Liver (tissue), 9 donors: ENCODE measurements around the gene RAX. TPM values are rescaled to one million over a fixed set of nuclear protein-coding genes. Genes with fewer than 3 reads are reported as not detected.

ENCODE experiments used
- DNase-seq: peaks from one replicate; pipeline ENCODE4 v3.0.0-alpha.2; 2017; ENCODE audit warnings: low spot score
- H3K27ac ChIP-seq, 2 donors: one replicate each; pipeline ENCODE4 v1.7.0; 2013; ENCODE audit warnings: inconsistent platforms in 2 of 2, low read length in 2 of 2, control low read depth in 1 of 2, low read depth in 1 of 2, mild to moderate bottlenecking in 1 of 2
- H3K27me3 ChIP-seq, 4 donors: one replicate each; pipeline versions ENCODE4 v1.6.1 to v1.7.0; 2013; ENCODE audit warnings: low read length in 3 of 4, inconsistent platforms in 1 of 4, mild to moderate bottlenecking in 1 of 4, moderate library complexity in 1 of 4; ENCODE audit not compliant: control insufficient read depth in 4 of 4, insufficient read depth in 4 of 4
- H3K36me3 ChIP-seq, 4 donors: one replicate each; pipeline versions ENCODE4 v1.6.1 to v1.7.0; 2013; ENCODE audit warnings: low read length in 3 of 4, mild to moderate bottlenecking in 3 of 4, low read depth in 1 of 4, moderate library complexity in 1 of 4; ENCODE audit not compliant: control insufficient read depth in 4 of 4, insufficient read depth in 3 of 4
- H3K4me1 ChIP-seq, 4 donors: one replicate each; pipeline versions ENCODE4 v1.6.1 to v1.7.0; 2013; ENCODE audit warnings: low read length in 3 of 4, mild to moderate bottlenecking in 3 of 4, moderate library complexity in 1 of 4; ENCODE audit not compliant: control insufficient read depth in 4 of 4, insufficient read depth in 4 of 4
- H3K4me3 ChIP-seq, 3 donors: one replicate each; pipeline versions ENCODE4 v1.6.1 to v1.7.0; 2013; ENCODE audit warnings: low read length in 3 of 3, control low read depth in 1 of 3, low read depth in 1 of 3, mild to moderate bottlenecking in 1 of 3
- H3K9ac ChIP-seq, 2 donors: one replicate each; pipeline ENCODE4 v1.7.0; 2013; ENCODE audit warnings: low read length in 2 of 2, mild to moderate bottlenecking in 2 of 2, moderate library complexity in 2 of 2, control low read depth in 1 of 2, low read depth in 1 of 2
- H3K9me3 ChIP-seq, 4 donors: one replicate each; pipeline versions ENCODE4 v1.6.1 to v1.7.0; 2013; ENCODE audit warnings: low read length in 3 of 4; ENCODE audit not compliant: control insufficient read depth in 4 of 4
- ATF3 ChIP-seq: IDR thresholded peaks from 2 replicates; pipeline ENCODE4 v1.6.1; 2016; ENCODE audit warnings: antibody characterized with exemption
- EGR1 ChIP-seq, 2 donors: IDR thresholded peaks; 2 replicates each; pipeline ENCODE4 v1.6.1; 2016 to 2018; ENCODE audit warnings: antibody characterized with exemption in 2 of 2, low read depth in 2 of 2
- FOXA1 ChIP-seq: IDR thresholded peaks from 2 replicates; pipeline ENCODE4 v1.6.1; 2016; ENCODE audit warnings: antibody characterized with exemption
- FOXA2 ChIP-seq: IDR thresholded peaks from 2 replicates; pipeline ENCODE4 v1.6.1; 2016; ENCODE audit warnings: antibody characterized with exemption
- GABPA ChIP-seq, 2 donors: IDR thresholded peaks in 1 of 2; conservative IDR thresholded peaks in 1 of 2; 2 replicates each; pipeline ENCODE4 v1.6.1; 2016; ENCODE audit warnings: antibody characterized with exemption in 2 of 2, mild to moderate bottlenecking in 1 of 2, moderate library complexity in 1 of 2
- HNF4A ChIP-seq, 2 donors: conservative IDR thresholded peaks; 2 replicates each; pipeline ENCODE4 v1.6.1; 2016; ENCODE audit warnings: antibody characterized with exemption in 2 of 2, mild to moderate bottlenecking in 2 of 2
- HNF4G ChIP-seq: IDR thresholded peaks from 2 replicates; pipeline ENCODE4 v1.6.1; 2016; ENCODE audit warnings: antibody characterized with exemption
- JUND ChIP-seq, 2 donors: IDR thresholded peaks; 2 replicates each; pipeline ENCODE4 v1.6.1; 2016; ENCODE audit warnings: antibody characterized with exemption in 2 of 2
- NR2F2 ChIP-seq: IDR thresholded peaks from 2 replicates; pipeline ENCODE4 v1.6.1; 2016; ENCODE audit warnings: antibody characterized with exemption
- RXRA ChIP-seq, 2 donors: IDR thresholded peaks; 2 replicates each; pipeline ENCODE4 v1.6.1; 2017 to 2018; ENCODE audit warnings: antibody characterized with exemption in 2 of 2, mild to moderate bottlenecking in 1 of 2
- SP1 ChIP-seq: IDR thresholded peaks from 2 replicates; pipeline ENCODE4 v1.6.1; 2018; ENCODE audit warnings: antibody characterized with exemption, mild to moderate bottlenecking
- TAF1 ChIP-seq: conservative IDR thresholded peaks from 2 replicates; pipeline ENCODE4 v1.6.1; 2016; ENCODE audit warnings: antibody characterized with exemption, mild to moderate bottlenecking
- YY1 ChIP-seq: IDR thresholded peaks from 2 replicates; pipeline ENCODE4 v1.6.1; 2016; ENCODE audit warnings: antibody characterized with exemption, mild to moderate bottlenecking
- WGBS: extraction: QIAGEN DNeasy Blood & Tissue Kit; methylation state at CpG from one replicate; pipeline ENCODE4 v1.1.7; 2013; 5-methylcytosine and 5-hydroxymethylcytosine counted together
- polyA plus RNA-seq, 2 donors: library from polyadenylated mRNA; stranded (reverse) in 1 of 2; unstranded in 1 of 2; fragments of 200-250 nt in 1 of 2; fragments of >200 nt in 1 of 2; fragmentation: Nextera tagmentation in 1 of 2; extraction: Ambion mirVana in 1 of 2; gene quantifications; one replicate each; pipeline versions ENCODE4 v1.2.1 to v1.2.3, GENCODE V29; 2013 to 2015
- total RNA-seq, 2 donors: library from RNA; depleted of rRNA; stranded (reverse); fragments of >200 nt; gene quantifications; one replicate each; pipeline ENCODE4 v1.2.3, GENCODE V29; 2014
- TF ChIP-seq, protein P1 (sequence below): IDR thresholded peaks from 2 replicates; pipeline ENCODE4 v1.6.1; 2016; ENCODE audit warnings: antibody characterized with exemption
- TF ChIP-seq, protein P2 (sequence below): fragments of 150-350 bp; IDR thresholded peaks from 2 replicates; pipeline ENCODE4 v1.5.1; 2017; ENCODE audit warnings: improper control_type of control experiment, low read depth, low read length; ENCODE audit not compliant: missing input control
- TF ChIP-seq, protein P3 (sequence below): IDR thresholded peaks from 2 replicates; pipeline ENCODE4 v1.6.1; 2016; ENCODE audit warnings: antibody characterized with exemption, mild to moderate bottlenecking
- TF ChIP-seq, protein P4 (sequence below): IDR thresholded peaks from 2 replicates; pipeline ENCODE4 v1.6.1; 2016; ENCODE audit warnings: antibody characterized with exemption
- donor health status: healthy.
- donor health status: healthy.
- donor health status: healthy.
- donor health status: healthy.
- donor health status: healthy.

The RAX gene
- total and polyA plus RNA-seq, 4 donors = not detected

- 85% methylated on average over 2 of the region's 2 CpGs for WGBS
- Histone ChIP-seq H3K36me3 (no peaks in the 10 kb centered on the region), H3K9ac (no peak overlapping the region), H3K27me3 (peaks cover 0 to 5% (median 1%) of the 10 kb centered on the region in 4 donors), H3K4me1 (no peaks in the 10 kb centered on the region), H3K4me3 (no peak overlapping the region), H3K27ac (no peak overlapping the region), H3K9me3 (no peaks in the 10 kb centered on the region)
- DNase-seq = no peak
- TF ChIP-seq FOXA1 = no peak
- TF ChIP-seq TAF1 = no peak
- TF ChIP-seq ATF3 = no peak
- no peak for TF ChIP-seq EGR1 (IDR thresholded peaks at IDR 0.05; ENCODE audit: low read depth in 2 of 2)
- TF ChIP-seq FOXA2 = no peak
- no peak for TF ChIP-seq JUND (IDR thresholded peaks at IDR 0.05)
- TF ChIP-seq, protein P1, sequence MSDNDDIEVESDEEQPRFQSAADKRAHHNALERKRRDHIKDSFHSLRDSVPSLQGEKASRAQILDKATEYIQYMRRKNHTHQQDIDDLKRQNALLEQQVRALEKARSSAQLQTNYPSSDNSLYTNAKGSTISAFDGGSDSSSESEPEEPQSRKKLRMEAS = no peak
- TF ChIP-seq RXRA (IDR thresholded peaks at IDR 0.05) = no peak
- no peak for TF ChIP-seq YY1
- TF ChIP-seq NR2F2 = no peak
- TF ChIP-seq, protein P2, sequence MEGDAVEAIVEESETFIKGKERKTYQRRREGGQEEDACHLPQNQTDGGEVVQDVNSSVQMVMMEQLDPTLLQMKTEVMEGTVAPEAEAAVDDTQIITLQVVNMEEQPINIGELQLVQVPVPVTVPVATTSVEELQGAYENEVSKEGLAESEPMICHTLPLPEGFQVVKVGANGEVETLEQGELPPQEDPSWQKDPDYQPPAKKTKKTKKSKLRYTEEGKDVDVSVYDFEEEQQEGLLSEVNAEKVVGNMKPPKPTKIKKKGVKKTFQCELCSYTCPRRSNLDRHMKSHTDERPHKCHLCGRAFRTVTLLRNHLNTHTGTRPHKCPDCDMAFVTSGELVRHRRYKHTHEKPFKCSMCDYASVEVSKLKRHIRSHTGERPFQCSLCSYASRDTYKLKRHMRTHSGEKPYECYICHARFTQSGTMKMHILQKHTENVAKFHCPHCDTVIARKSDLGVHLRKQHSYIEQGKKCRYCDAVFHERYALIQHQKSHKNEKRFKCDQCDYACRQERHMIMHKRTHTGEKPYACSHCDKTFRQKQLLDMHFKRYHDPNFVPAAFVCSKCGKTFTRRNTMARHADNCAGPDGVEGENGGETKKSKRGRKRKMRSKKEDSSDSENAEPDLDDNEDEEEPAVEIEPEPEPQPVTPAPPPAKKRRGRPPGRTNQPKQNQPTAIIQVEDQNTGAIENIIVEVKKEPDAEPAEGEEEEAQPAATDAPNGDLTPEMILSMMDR = no peak
- TF ChIP-seq GABPA (IDR thresholded peaks at IDR 0.05 in 1 of 2, conservative IDR thresholded peaks at IDR 0.05 in 1 of 2) = no peak
- TF ChIP-seq SP1 = no peak
- TF ChIP-seq, protein P3, sequence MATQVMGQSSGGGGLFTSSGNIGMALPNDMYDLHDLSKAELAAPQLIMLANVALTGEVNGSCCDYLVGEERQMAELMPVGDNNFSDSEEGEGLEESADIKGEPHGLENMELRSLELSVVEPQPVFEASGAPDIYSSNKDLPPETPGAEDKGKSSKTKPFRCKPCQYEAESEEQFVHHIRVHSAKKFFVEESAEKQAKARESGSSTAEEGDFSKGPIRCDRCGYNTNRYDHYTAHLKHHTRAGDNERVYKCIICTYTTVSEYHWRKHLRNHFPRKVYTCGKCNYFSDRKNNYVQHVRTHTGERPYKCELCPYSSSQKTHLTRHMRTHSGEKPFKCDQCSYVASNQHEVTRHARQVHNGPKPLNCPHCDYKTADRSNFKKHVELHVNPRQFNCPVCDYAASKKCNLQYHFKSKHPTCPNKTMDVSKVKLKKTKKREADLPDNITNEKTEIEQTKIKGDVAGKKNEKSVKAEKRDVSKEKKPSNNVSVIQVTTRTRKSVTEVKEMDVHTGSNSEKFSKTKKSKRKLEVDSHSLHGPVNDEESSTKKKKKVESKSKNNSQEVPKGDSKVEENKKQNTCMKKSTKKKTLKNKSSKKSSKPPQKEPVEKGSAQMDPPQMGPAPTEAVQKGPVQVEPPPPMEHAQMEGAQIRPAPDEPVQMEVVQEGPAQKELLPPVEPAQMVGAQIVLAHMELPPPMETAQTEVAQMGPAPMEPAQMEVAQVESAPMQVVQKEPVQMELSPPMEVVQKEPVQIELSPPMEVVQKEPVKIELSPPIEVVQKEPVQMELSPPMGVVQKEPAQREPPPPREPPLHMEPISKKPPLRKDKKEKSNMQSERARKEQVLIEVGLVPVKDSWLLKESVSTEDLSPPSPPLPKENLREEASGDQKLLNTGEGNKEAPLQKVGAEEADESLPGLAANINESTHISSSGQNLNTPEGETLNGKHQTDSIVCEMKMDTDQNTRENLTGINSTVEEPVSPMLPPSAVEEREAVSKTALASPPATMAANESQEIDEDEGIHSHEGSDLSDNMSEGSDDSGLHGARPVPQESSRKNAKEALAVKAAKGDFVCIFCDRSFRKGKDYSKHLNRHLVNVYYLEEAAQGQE = no peak
- no peak for TF ChIP-seq HNF4G
- TF ChIP-seq, protein P4, sequence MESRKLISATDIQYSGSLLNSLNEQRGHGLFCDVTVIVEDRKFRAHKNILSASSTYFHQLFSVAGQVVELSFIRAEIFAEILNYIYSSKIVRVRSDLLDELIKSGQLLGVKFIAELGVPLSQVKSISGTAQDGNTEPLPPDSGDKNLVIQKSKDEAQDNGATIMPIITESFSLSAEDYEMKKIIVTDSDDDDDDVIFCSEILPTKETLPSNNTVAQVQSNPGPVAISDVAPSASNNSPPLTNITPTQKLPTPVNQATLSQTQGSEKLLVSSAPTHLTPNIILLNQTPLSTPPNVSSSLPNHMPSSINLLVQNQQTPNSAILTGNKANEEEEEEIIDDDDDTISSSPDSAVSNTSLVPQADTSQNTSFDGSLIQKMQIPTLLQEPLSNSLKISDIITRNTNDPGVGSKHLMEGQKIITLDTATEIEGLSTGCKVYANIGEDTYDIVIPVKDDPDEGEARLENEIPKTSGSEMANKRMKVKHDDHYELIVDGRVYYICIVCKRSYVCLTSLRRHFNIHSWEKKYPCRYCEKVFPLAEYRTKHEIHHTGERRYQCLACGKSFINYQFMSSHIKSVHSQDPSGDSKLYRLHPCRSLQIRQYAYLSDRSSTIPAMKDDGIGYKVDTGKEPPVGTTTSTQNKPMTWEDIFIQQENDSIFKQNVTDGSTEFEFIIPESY = no peak
Observed at GRCh38 chr18:59242906-59243305, 30.3 kb downstream of the RAX start.

- no peak overlapping the region for H3K9ac ChIP-seq
- no peak overlapping the region for H3K4me3 ChIP-seq
- no peak overlapping the region for H3K27ac ChIP-seq
- no peak for DNase-seq
- H3K9me3 ChIP-seq = no peaks in the 10 kb centered on the region
- no peaks in the 10 kb centered on the region for H3K27me3 ChIP-seq
- TF ChIP-seq HNF4G = no peak
- TF ChIP-seq, protein P1 = no peak
- TF ChIP-seq ATF3 = no peak
- TF ChIP-seq, protein P3 = no peak
- TF ChIP-seq TAF1 = no peak
- TF ChIP-seq, protein P4 = no peak
- no peak for TF ChIP-seq EGR1 (IDR thresholded peaks at IDR 0.05; ENCODE audit: low read depth in 2 of 2)
- no peak for TF ChIP-seq HNF4A (conservative IDR thresholded peaks at IDR 0.05)
- no peak for TF ChIP-seq YY1
- no peak for TF ChIP-seq NR2F2
- TF ChIP-seq RXRA (IDR thresholded peaks at IDR 0.05) = no peak
- H3K36me3 ChIP-seq = no peaks in the 10 kb centered on the region
- WGBS = 64% methylated on average over 4 of the region's 4 CpGs
- no peaks in the 10 kb centered on the region for H3K4me1 ChIP-seq
Observed at GRCh38 chr18:59239642-59240041, 33.6 kb downstream of the RAX start.
